Esophagus muscularis mucosa (tissue), 4 donors: Measurements from ENCODE around the gene CHAD. TPM values are rescaled to one million over a fixed set of nuclear protein-coding genes. Genes with fewer than 3 reads are reported as not detected.

ENCODE experiments used
- DNase-seq: peaks from one replicate; pipeline ENCODE4 v3.0.0-alpha.2; 2017; ENCODE audit errors: extremely low spot score
- H3K27ac ChIP-seq, 4 donors: fragments of 200-600 bp; sonication (generic); replicated peaks in 1 of 4; 1 replicate in 3 of 4; 2 replicates in 1 of 4; pipeline ENCODE4 v1.5.1; 2016 to 2019; ENCODE audit warnings: mild to moderate bottlenecking in 1 of 4
- H3K27me3 ChIP-seq, 4 donors: fragments of 200-600 bp; sonication (generic); one replicate each; pipeline versions ENCODE4 v1.5.1 to v1.6.0; 2016 to 2019
- H3K36me3 ChIP-seq, 4 donors: fragments of 200-600 bp; sonication (generic); one replicate each; pipeline ENCODE4 v1.5.1; 2016 to 2019
- H3K4me1 ChIP-seq, 4 donors: fragments of 200-600 bp; sonication (generic); one replicate each; pipeline ENCODE4 v1.5.1; 2016 to 2019
- H3K4me3 ChIP-seq, 4 donors: fragments of 200-600 bp; sonication (generic); 1 replicate in 2 of 4; 2 replicates in 2 of 4; pipeline ENCODE4 v1.5.1; 2016 to 2019; ENCODE audit warnings: mild to moderate bottlenecking in 4 of 4, moderate library complexity in 1 of 4
- H3K9me3 ChIP-seq, 4 donors: fragments of 200-600 bp; sonication (generic); 1 replicate in 3 of 4; 2 replicates in 1 of 4; pipeline ENCODE4 v1.5.1; 2016 to 2019
- CTCF ChIP-seq, 3 experiments: fragments of 200-600 bp in 2 of 3; fragments of 450-650 bp in 1 of 3; sonication (generic) in 2 of 3; IDR thresholded peaks; one replicate each; pipeline ENCODE4 v1.5.1; 2017 to 2019; ENCODE audit warnings: antibody characterized with exemption in 3 of 3, mild to moderate bottlenecking in 2 of 3, moderate library complexity in 1 of 3
- EP300 ChIP-seq: sonication (generic); formaldehyde crosslinking; IDR thresholded peaks from one replicate; pipeline ENCODE4 v1.6.1; 2017; ENCODE audit warnings: antibody characterized with exemption
- POLR2A ChIP-seq: fragments of 450-650 bp; IDR thresholded peaks from one replicate; pipeline ENCODE4 v1.6.1; 2017; ENCODE audit warnings: antibody characterized with exemption, moderate library complexity, mild to moderate bottlenecking, low read depth
- POLR2AphosphoS5 ChIP-seq, 2 donors: sonication (generic); formaldehyde crosslinking; IDR thresholded peaks; one replicate each; pipeline ENCODE4 v1.6.1; 2017; ENCODE audit warnings: antibody characterized with exemption in 2 of 2
- WGBS: methylation state at CpG from one replicate; pipeline ENCODE4 v1.1.5; 2018; 5-methylcytosine and 5-hydroxymethylcytosine counted together
- intact Hi-C: fragments of 100-400 bp; cut with DNase I; formaldehyde crosslinking; loops from one replicate; pipeline ENCODE4 v1.15.1; 2023
- total RNA-seq, 4 donors: library from RNA; depleted of rRNA; stranded (reverse); fragments of >200 nt; gene quantifications; one replicate each; pipeline versions ENCODE4 v1.1.0 to v1.2.1, GENCODE V29; 2016

Gene CHAD
- total RNA-seq, 4 donors from 2014 or later: not detected

- WGBS: 18% methylated on average over 2 of the region's 7 CpGs
- no peaks in the 10 kb centered on the region for H3K27me3 ChIP-seq
- H3K36me3 ChIP-seq: peaks cover 0 to 4% (median 0%) of the 10 kb centered on the region in 4 donors
- H3K27ac ChIP-seq: peak overlapping the region; percentile 78 to 87 (median 82)
- peaks cover 19 to 42% (median 33%) of the 10 kb centered on the region in 4 donors for H3K4me1 ChIP-seq
- intact Hi-C loops: no loop called here
- no peak for TF ChIP-seq EP300
- no peak for TF ChIP-seq POLR2AphosphoS5 (IDR thresholded peaks at IDR 0.05)
- no peak for TF ChIP-seq POLR2A
- no peak for TF ChIP-seq CTCF (IDR thresholded peaks at IDR 0.05)
- no peak for DNase-seq
- H3K9me3 ChIP-seq: no peaks in the 10 kb centered on the region
- H3K4me3 ChIP-seq: peak overlapping the region; percentile 63 to 78 (median 70)
Observed at GRCh38 chr17:50426472-50426782, 42.3 kb downstream of the CHAD start.

GRCh38 chr17:50425682-50426471 is 42.8 kb downstream of the CHAD start, which contains the start of gene ACSF2:
ACSF2 (plus strand) TSS chr17:50426218; CDS start chr17:50426262, 44 bp downstream.
- DNase-seq: peak; percentile 93
- intact Hi-C loops: no loop called here

GRCh38 chr17:50424996-50425681 is 43.5 kb downstream of the CHAD start:
- 81% methylated on average over 5 of the region's 8 CpGs for WGBS
- H3K27ac ChIP-seq: peak overlapping the region; percentile 78 to 87 (median 82)
- H3K27me3 ChIP-seq: no peaks in the 10 kb centered on the region
- H3K4me3 ChIP-seq: peak overlapping the region; percentile 63 to 78 (median 70)
- H3K9me3 ChIP-seq: no peaks in the 10 kb centered on the region
- intact Hi-C loops: no loop called here
- no peak for TF ChIP-seq POLR2A
- no peak for TF ChIP-seq POLR2AphosphoS5 (IDR thresholded peaks at IDR 0.05)
- no peak for TF ChIP-seq EP300
- TF ChIP-seq CTCF (IDR thresholded peaks at IDR 0.05): no peak
- H3K4me1 ChIP-seq: peaks cover 19 to 54% (median 40%) of the 10 kb centered on the region in 4 donors
- no peak for DNase-seq
- H3K36me3 ChIP-seq: peaks cover 0 to 4% (median 0%) of the 10 kb centered on the region in 4 donors

More at GRCh38 chr17:50425682-50426471, 42.8 kb downstream of the CHAD start, which contains the start of gene ACSF2:
- H3K9me3 ChIP-seq: no peaks in the 10 kb centered on the region
- H3K27me3 ChIP-seq: no peaks in the 10 kb centered on the region
- H3K27ac ChIP-seq: peak within 1 kb of the TSS; percentile 78 to 87 (median 82)
- no peak for TF ChIP-seq EP300
- TF ChIP-seq POLR2AphosphoS5 (IDR thresholded peaks at IDR 0.05): peak; percentile 53 to 66
- peak in 1 of 3 experiments; percentile 7 for TF ChIP-seq CTCF (IDR thresholded peaks at IDR 0.05)
- TF ChIP-seq POLR2A: no peak
- H3K36me3 ChIP-seq: peaks cover 0 to 4% (median 0%) of the 10 kb centered on the region in 4 donors
- H3K4me1 ChIP-seq: peaks cover 19 to 46% (median 34%) of the 10 kb centered on the region in 4 donors
- peak within 1 kb of the TSS; percentile 63 to 78 (median 70) for H3K4me3 ChIP-seq
- under 1% methylated on average over 47 of the region's 70 CpGs for WGBS

GRCh38 chr17:50424246-50424995 is 44.3 kb downstream of the CHAD start:
- H3K4me1 ChIP-seq: peaks cover 19 to 55% (median 40%) of the 10 kb centered on the region in 4 donors
- no peak for DNase-seq
- TF ChIP-seq EP300 (no peak), CTCF (IDR thresholded peaks at IDR 0.05) (no peak), POLR2A (no peak), POLR2AphosphoS5 (IDR thresholded peaks at IDR 0.05) (no peak)
- no peaks in the 10 kb centered on the region for H3K9me3 ChIP-seq
- no peaks in the 10 kb centered on the region for H3K27me3 ChIP-seq
- 94% methylated on average over 9 of the region's 9 CpGs for WGBS
- intact Hi-C loops: no loop called here
- H3K4me3 ChIP-seq: no peak overlapping the region
- peaks cover 0 to 3% (median 0%) of the 10 kb centered on the region in 4 donors for H3K36me3 ChIP-seq
- H3K27ac ChIP-seq: no peak overlapping the region
